Activated gamma-delta T cell treated with Interleukin-2 at 50 U/mL for 16 hours (primary cell): Measurements from ENCODE around the gene KAT6B.
A peak's percentile ranks its signal among the peaks of the same experiment; 100 is the strongest.

Source experiments
- DNase-seq: peaks from one replicate; pipeline ENCODE4 v3.0.0-alpha.2; 2020

The KAT6B gene

DNA sequence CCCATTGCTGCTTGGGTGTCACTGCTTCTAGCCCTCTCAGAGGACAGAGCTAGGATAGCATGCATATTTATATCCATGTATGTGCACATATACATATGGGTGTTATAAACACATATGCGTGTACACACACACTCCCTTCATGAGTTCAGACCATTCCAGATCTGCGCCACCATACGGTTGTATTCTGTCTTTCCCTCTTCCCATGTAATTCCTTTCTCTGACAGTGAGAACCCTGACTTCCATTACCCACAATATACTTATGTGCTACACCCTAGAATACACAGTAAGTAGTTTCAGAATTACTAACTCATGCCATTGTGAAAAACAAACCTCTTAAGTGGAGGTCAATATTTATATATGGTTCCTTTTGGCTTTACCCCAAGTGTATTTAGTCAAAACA lies 168.5 kb downstream of the KAT6B start:
- DNase-seq = no peak

DNA sequence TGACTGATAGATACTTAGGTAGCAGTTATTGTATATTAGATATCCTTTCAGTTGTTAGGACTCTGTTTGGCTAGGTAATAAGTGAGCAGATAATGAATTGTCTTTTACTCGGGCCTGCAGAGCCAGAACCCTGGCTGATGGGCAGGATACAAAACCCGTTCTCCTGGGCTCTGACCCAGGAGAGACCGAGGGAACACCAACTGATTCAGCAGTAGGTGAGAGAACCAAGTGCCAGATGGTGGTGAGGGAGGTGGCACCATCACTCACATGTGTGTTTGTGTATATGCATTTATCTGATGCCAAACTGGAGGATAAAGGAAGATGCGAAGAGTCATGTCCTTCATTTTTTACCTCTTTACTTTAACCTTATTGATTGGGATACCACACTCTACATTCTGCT lies 169.4 kb downstream of the KAT6B start:
- no peak for DNase-seq

DNA sequence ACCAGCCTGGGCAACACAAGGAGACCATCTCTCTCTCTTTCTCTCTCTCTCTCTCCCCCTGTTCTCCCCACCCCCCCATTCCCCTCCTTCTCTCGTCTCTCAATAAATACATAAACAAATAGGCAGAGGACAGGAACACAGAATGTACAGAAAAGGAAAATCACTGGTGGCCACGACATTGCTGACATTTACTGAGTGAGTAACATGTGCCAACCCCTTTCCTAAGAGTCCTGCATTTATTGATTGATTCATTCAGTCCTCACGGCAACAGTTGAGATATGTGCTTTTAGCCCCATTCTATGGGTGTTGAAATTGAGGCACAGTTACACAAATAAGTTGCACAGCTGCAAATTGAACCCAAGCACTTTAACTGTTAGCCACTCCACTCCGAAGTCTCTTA lies 170.8 kb downstream of the KAT6B start:
- DNase-seq = no peak

DNA sequence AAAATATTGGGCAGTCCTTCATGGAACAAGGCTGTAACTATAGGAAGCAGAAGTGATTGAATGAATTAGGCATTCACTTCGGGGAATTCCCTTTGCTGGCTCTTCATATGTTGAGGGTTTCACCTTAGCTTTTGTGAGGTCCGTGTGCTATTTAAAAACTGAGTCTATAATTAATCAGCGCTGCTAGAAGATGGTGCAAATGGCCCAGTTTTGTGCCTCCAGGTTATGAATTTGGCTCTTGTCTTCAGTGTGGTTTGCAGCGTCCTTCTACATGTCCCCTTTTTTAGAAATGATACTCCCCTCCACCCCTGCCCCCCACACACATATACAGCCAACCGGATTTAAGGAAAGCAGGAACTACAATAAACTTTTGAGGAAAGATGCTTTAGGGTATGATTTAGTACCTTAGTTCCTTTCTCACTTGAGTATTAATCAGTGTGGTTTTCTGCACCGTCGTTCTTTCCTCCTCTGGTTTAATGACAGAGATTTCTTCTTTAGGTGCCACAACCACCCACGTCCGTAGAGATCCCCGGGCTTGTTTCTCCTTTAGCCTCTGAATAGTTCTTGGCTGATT lies 174.4 kb downstream of the KAT6B start:
- DNase-seq = no peak

DNA sequence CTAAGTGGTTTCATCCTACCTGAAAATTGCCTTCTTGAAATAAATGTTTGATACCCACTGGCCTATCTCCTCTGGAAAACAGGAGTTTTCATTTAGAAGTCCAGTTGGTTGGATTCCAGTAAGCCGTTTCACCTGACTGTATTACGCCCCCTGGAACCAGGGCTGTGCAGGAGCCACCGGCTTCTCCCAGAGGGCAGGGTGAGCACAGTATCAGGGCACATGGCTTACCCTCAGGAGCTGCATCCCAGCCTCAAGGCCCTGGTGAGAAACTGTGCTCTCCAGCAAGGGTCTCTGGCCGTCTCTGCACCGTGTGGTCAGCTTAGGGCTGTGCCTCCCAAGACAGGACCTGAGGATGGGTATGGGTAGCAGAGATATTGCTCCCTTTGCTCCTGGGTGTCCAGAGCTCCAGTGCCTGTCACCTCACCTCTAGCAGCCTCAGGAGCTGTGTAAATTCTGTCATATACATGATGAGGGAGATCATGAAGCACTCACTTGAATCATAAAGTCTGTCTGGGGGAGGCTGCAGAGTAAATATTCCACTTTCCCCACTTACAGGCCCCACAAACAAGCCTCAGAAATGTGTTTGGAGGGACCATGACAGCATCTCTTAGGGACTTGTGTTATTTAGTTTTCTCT lies 175.4 kb downstream of the KAT6B start:
- DNase-seq = no peak

DNA sequence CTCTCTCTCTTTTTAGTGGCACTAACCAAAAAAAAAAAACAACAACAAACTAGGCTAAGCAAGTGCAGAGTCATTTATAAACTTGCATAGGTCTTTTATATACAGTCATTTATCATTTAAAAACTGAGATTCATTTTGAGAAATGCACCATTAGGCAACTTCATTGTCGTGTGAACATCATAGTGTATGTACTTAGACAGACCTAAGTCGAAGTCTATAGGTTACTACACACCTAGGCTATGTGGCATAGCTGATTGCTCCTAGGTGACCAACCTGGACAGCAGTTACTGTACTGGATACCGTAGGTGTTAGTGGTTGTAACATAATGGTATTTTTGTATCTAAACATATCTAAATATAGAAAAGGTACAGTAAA lies 175.9 kb downstream of the KAT6B start:
- no peak for DNase-seq

DNA sequence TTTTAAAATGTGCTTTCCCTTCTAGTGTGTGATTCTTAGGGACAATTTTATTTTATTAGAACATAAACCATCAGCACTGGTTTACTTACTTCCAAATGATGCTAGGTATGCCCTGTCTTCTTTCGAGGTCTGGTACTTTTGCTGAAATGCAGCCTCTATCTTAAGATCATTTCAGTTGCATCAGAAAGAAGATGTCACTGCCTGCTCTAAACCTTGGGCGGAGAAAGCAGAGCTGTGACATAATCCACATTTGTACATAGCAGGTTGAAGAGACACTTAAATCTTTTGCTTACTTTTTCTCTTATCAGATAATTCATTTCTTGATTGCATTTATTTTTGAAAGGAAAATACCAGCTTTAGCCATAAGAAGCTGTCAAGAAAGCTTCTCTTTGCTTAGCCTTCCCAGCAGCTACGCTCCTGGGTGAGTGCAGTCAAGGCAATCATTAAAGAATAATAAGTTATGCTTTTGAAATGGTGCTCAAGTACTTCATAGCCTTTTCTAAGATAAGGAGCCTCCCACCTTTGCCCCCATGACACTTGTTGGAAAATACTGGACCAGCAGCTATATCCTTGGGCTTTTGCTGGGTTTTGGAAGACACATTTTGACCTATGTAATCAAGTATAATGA lies 176.7 kb downstream of the KAT6B start:
- no peak for DNase-seq

DNA sequence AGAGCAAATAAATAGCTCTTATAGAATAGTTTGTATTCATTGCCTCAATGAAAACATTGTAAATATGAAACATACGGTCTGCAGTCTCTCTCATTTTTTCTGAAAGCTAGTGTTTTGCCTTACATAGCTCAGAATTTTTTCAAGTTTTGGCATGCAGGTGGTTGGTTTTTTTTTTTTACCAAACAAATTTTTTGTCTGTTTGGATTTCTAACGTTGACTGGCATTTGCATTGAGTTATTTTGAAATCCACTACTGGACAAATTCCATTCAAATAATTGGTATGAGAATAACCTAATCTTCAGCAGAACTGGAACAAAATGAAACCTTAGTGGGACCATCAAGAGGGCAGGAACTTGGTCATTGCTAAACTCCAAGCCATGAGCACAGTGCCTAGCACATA lies 177.5 kb downstream of the KAT6B start:
- DNase-seq = no peak

DNA sequence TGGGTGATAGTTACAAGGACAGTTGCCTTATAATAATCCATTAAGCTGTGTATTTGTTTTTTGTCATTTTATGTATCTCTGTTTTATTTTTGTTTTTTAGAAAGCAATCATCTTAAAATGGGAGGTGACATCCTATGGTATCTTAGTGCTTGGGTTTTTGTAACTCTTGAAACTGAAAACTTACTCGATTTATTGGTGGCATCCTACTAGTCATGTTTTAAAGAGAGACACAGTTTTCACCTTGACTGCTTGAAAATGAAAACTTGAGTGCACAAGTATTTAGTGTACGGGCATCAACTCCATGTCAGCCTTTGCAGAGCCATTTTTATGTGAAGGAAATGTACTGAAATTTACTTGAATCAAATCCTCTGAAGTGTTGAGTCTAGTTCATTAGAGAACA lies 181.2 kb downstream of the KAT6B start:
- no peak for DNase-seq

DNA sequence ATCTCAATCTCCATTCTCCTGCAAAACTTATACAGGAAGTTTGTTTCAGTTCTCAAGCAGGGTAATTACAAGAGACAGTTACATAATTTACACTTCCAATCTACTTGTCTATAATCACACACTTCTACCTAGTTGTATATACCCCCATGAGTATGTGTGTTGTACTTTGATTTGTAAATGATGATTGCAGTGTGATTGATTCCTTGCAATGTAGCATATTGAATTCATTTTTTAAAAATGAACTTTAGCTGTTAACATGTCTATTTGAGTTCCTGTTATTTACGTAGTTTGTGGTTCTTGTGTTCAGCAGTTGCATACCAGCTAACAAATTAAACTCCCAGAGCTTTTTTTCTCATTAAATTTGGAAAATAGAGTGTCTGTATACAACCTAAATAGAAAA lies 182.6 kb downstream of the KAT6B start:
- no peak for DNase-seq

DNA sequence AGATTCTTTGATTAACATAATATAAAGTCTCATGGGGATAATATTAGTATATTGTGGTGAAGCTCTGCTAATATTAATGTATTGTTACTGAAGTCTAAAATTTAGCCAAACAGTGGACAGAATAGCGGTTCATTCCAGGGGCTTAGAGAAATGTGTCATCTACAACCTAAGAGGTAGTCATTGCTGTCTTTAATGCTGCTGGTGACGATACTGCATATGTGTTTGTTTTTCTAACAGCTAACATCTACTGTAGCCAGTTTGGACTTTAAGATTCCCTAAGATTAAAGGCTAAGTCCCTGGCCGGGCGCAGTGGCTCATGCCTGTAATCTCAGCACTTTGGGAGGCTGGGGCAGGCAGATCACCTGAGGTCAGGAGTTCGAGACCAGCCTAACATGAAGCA lies 183.0 kb downstream of the KAT6B start:
- no peak for DNase-seq

DNA sequence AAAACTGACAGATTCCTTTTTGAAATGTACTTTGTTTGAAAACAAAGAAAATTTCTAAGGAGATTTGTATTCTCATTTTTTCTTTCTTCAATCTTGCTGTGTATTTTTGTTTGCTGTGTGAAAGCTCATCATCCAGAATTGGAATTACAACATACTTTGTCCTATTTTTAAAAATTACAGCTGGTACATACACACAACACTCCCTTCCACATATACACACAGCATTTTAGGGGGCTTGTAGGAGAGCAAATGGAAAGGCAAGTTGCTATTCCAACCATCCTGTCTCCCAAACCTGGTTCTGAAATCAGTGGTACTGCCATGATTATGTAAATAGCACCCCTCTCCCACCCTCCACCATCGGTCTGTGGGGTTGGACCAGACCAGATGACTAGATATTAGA lies 184.0 kb downstream of the KAT6B start:
- DNase-seq = no peak

DNA sequence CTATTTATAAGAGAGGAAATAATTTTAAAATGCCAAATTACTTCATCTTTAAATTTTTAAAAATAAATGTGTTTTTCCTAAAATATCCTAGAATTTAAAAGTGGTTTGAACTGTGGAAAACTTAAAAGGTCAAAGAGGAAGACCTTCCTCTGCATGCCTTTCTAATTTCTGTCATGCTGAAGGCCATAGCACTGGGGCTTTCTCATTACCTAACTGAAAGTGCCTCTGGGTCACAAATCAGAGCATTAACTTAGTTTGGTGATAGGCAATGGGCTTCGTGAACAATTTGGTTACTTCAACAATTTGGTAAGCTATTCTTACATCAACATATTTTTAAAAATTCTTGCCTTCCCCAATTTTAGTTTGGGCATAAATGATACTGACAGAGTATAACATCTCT lies 184.8 kb downstream of the KAT6B start:
- DNase-seq = no peak

DNA sequence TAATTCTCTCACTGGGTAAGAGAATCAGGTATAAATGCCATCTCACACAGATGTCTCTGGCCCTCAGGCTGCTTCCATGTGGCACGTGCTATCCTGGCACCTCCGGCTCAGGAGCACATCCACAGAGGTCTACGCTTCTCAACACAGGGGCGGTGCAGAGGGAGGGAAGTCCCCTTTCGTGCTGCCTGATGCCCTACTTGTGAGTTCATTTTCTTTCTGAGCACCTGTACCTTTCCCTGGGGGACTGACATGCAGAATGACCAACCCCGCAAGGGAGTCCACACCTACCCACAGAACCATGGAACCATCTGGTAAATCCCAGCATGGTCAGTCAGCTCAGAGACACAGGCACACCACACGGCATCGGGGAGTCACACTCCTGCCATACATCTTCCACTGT lies 186.1 kb downstream of the KAT6B start:
- DNase-seq = no peak

DNA sequence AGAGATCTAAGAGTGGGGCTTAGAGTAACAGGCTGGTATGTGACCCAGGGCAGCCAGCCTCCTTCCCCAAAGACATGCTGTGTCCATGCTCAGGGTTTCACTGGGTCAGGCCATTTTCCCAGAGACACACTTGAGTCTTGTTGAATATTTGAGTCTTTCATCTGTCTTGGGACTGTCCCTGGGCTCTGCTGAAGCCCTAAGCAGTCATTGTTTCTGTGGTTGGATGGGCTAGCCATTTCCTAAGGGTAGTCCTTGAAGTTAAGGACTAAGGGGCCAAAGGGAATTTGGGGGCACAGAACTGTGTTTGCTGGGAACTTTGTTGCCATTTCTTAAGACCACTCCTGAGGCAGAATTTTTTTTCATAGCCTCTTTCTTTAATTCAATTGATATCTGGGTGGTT lies 186.6 kb downstream of the KAT6B start:
- DNase-seq = no peak

DNA sequence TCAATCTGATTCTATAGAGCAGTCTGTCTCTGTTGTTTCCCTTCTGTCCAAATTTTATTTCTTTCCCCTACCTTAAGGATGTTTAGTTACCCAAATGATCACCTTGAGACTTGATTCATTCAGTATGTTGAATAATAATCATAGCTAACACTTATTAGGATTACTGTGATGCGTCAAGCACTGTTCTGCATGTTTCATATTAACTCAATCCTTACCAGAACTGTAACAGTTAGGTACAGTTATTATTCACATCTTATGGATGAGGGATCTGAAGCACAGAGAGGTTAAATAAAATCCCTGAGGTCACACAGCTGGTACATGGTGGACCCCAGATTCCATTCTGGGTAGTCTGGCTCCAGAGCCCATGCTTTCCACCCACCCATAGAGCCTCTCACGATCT lies 187.1 kb downstream of the KAT6B start:
- no peak for DNase-seq

DNA sequence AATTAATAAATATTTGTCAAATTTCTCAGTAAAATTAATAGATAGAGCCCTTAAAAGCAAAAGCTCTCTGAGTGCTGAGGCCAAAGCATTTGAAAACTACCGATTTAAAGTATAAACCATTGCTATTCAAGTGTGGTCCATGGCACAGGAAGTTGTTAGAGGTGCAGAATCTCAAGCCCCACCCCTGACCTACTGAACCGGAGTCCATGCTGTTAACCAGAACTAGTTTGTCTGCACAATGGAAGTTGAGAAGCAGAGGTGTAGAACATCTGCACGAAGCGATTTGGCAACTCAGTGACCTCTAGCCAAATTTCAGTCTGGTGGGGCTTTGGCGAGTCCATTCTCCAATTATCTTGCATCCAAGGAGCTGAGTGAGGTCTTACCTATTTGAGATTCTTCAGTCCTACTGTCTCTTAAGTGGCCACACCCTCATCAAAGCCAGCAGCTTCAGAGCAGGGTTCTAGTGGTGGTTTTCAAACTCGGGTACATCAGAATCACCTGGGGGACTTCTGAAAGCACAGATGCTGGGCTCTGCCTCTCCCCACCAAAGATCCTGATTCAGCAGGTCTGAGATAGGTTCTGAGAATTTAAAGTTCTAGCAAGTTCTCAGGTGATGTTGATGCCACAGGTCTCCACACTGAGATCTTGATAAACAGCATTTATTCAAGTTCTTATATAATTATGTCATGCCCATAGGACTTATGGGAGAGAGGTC lies 188.3 kb downstream of the KAT6B start:
- DNase-seq = peak; percentile 46

DNA sequence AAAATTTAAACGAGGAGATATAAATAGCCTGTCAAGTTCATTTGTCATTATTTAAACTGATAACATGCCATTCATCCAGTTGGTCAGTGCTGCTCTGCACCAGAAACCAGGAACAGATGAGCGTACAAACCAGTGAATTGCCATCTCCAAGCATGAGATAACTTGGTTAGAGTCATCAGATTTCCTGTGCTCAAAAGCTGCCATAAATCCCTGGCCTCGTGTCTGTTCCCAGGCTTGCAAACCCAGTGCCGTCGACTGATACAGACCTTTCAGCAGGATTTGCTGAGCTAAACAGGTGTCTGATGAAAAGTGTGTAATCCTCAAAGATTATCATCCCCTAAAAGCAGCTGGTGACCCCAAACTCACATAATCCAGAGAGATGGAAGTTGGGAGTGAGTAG lies 189.0 kb downstream of the KAT6B start:
- DNase-seq = no peak

DNA sequence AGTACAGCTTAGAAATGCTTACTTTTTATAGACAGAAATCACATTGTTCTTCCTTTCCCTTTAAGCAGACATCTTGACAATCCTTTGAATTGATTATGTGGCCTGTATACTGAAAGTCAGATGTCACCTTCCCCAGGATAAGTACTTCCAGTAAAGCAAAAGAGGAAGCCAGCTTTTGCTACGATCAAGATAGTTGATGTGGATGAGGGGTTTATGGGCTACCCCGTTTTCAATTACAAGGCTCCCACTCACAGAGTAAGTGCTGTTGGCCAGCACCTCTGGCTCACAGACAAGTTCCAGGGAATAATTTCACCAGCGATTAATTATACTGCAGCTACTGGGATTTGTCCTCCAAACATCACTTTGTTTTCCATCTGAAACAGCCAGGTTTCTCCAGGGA lies 189.9 kb downstream of the KAT6B start:
- DNase-seq = no peak

DNA sequence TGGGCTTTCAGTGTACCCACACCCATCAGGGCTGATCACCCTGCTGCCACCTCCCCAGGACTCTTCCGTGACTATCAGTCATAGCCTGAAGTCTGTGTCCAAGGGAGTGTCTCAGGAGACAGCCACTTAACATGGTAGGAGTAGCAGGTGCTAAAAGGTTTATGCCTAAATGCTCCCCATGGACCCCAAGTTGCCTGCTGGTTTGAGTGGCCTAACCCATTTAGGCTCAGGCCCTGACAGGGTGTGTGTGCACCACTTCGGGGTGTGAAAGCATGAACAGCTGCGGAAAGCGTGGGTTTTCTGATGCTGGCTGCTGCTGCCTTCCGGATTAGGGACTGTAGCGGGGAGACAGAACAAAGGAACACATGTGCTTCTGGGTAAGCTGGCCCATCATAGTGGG lies 191.9 kb downstream of the KAT6B start:
- DNase-seq = peak; percentile 12

DNA sequence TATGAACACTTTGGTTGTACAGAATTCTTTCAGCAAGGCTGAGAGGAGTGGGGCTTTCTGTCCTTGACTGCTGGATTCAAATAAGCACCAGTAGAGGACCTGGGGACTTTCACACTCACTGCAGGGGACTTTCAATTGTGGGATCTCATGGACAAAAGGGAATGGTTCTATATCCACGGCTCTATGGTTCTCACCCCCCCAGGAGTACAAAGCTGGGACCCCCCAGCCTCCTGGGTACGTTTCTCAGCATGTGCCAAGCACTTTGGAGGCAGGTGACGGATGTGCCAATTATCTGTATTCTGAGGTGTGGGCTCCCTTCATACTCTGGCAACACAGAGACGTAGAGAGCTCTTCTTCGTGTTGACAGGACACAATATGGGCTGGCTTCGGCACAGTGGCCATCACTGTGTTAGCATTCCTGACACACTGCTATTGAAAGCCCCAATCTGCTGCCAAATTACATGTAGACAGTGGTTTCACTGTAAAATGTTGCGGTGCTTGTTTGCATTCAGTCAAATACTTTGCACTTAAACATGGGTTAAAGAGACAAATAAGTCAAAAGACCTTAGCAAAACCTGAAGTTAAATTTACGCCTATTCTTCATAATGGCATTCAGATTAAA lies 192.4 kb downstream of the KAT6B start:
- no peak for DNase-seq

DNA sequence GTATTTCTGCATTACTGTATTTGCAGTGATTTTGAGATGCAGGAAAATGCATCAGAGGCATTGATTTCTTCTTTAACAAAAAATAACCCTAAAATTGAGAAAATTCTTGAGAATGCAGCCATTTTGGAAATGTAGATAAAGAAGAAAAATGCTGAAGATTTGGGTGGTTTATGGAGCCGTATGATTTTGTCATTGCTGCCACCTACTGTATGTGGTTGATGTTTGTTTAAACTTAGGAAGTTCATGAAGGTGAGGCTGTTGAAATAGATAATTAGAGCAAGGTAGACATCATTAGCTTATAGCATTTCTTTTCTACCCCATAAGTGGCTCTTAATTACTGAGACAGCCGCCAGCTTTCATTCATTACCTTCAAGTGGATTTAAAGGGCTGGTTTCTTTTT lies 193.0 kb downstream of the KAT6B start:
- no peak for DNase-seq

DNA sequence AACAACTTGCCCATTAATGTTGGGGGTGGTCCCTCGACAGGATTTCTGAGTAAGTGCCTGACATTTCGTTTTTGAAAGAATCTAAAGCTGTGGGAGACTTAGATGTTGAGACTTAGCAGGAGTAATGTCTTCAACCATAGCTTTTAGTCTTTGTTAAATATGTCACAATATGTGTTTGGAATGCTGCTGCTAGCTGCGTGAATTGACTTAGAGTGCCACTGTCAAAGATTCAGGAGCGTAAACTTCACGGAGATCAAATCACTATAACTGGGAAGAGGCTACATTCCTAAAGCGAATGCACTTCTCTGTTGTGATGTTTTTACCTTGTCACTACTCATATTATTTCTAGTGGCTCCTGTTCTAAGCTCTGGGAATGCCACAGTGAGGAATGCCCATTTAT lies 193.8 kb downstream of the KAT6B start:
- no peak for DNase-seq
